A549 (cell line): Measurements from ENCODE around the gene DISC1. TPM values are rescaled to one million over a fixed set of nuclear protein-coding genes. Genes with fewer than 3 reads are reported as not detected.

ENCODE experiments used
- ATAC-seq, 2 experiments: fragments of 200-7000 bp in 1 of 2; fragments of >200 bp in 1 of 2; cut with Nextera tagmentation in 1 of 2; cut with Tn5 transposase in 1 of 2; 3 replicates each; pipeline versions ENCODE4 v1.8.0 to v1.9.1; 2018 to 2020; ENCODE audit warnings: mild to moderate bottlenecking in 1 of 2, moderate library complexity in 1 of 2
- CTCF ChIA-PET: fragments of 300-600 bp; sonication (Branson Sonifier 250); formaldehyde crosslinking; extraction: SDS; loops from one replicate; lab custom pipeline; 2021; ENCODE audit warnings: antibody characterized with exemption, inconsistent platforms; lab: Yijun Ruan, JAX
- POLR2A ChIA-PET: fragments of 350-600 bp; formaldehyde crosslinking; extraction: SDS; loops from one replicate; lab custom pipeline; 2021; ENCODE audit warnings: antibody characterized with exemption, inconsistent platforms; lab: Yijun Ruan, JAX
- DNase-seq, 2 experiments: peaks; one replicate each; pipeline versions ENCODE4 v3.0.0 to v3.0.0-alpha.2; 2011 to 2016; ENCODE audit warnings: low read depth in 1 of 2, low spot score in 1 of 2
- FAIRE-seq: peaks from 2 replicates; lab custom pipeline; 2011; peaks lifted over from hg19 to GRCh38; lab: Jason Lieb, UNC
- H3K27ac ChIP-seq, 2 experiments: fragments of >200 bp; sonication (Bioruptor Twin); formaldehyde crosslinking; 3 replicates each; pipeline ENCODE4 v1.5.1; 2016 to 2017
- H3K4me1 ChIP-seq: fragments of >200 bp; sonication (Bioruptor Twin); formaldehyde crosslinking; 3 replicates; pipeline ENCODE4 v1.6.1; 2016
- H3K4me2 ChIP-seq: fragments of >200 bp; sonication (Bioruptor Twin); formaldehyde crosslinking; 3 replicates; pipeline ENCODE4 v1.6.1; 2016
- H3K4me3 ChIP-seq: fragments of >200 bp; sonication (Bioruptor Twin); formaldehyde crosslinking; 3 replicates; pipeline ENCODE4 v1.5.1; 2016
- H3K9me3 ChIP-seq: fragments of >200 bp; sonication (Bioruptor Twin); formaldehyde crosslinking; 3 replicates; pipeline ENCODE4 v1.6.1; 2016
- CBX2 ChIP-seq: fragments of 200-600 bp; sonication (generic); IDR thresholded peaks from 2 replicates; pipeline ENCODE4 v1.6.1; 2016; ENCODE audit warnings: low read depth, mild to moderate bottlenecking, borderline replicate concordance
- CEBPB ChIP-seq, 2 experiments: fragments of >200 bp in 1 of 2; sonication (Bioruptor Twin) in 1 of 2; formaldehyde crosslinking in 1 of 2; IDR thresholded peaks; 2 replicates each; pipeline ENCODE4 v1.6.1; 2012 to 2016
- CHD4 ChIP-seq: fragments of 200-600 bp; sonication (generic); IDR thresholded peaks from 2 replicates; pipeline ENCODE4 v1.6.1; 2016; ENCODE audit warnings: antibody characterized with exemption, mild to moderate bottlenecking, borderline replicate concordance
- EHMT2 ChIP-seq: fragments of 200-600 bp; sonication (generic); IDR thresholded peaks from 2 replicates; pipeline ENCODE4 v1.6.1; 2016; ENCODE audit warnings: antibody characterized with exemption, low read depth, mild to moderate bottlenecking, moderate library complexity
- FOSB ChIP-seq: fragments of 250-450 bp; sonication (Bioruptor Pico); IDR thresholded peaks from 2 replicates; pipeline ENCODE4 v1.5.0; 2020; ENCODE audit warnings: mild to moderate bottlenecking, moderate library complexity
- HDAC2 ChIP-seq: fragments of 200-600 bp; sonication (generic); IDR thresholded peaks from 2 replicates; pipeline ENCODE4 v1.6.1; 2016
- HOXB5 ChIP-seq: fragments of 250-450 bp; sonication (Bioruptor Pico); IDR thresholded peaks from 2 replicates; pipeline ENCODE4 v1.5.0; 2020; ENCODE audit warnings: mild to moderate bottlenecking, moderate library complexity
- JUNB ChIP-seq: fragments of >200 bp; sonication (Bioruptor Twin); formaldehyde crosslinking; IDR thresholded peaks from 2 replicates; pipeline ENCODE4 v1.6.1; 2016
- MAFK ChIP-seq: fragments of 450-650 bp; IDR thresholded peaks from 2 replicates; pipeline ENCODE4 v1.6.1; 2014; ENCODE audit not compliant: partially characterized antibody
- PHF8 ChIP-seq: fragments of 200-600 bp; sonication (generic); IDR thresholded peaks from 2 replicates; pipeline ENCODE4 v1.6.1; 2016; ENCODE audit warnings: low read depth, mild to moderate bottlenecking, antibody characterized with exemption, moderate library complexity, borderline replicate concordance
- RCOR1 ChIP-seq: fragments of 150-350 bp; IDR thresholded peaks from 2 replicates; pipeline ENCODE4 v1.6.1; 2014; ENCODE audit warnings: antibody characterized with exemption, low read length, low read depth
- SMC3 ChIP-seq: fragments of >200 bp; sonication (Bioruptor Twin); formaldehyde crosslinking; IDR thresholded peaks from 3 replicates; pipeline ENCODE4 v1.6.1; 2018; ENCODE audit warnings: inconsistent platforms
- TFCP2L1 ChIP-seq: fragments of 250-450 bp; sonication (Bioruptor Pico); IDR thresholded peaks from 2 replicates; pipeline ENCODE4 v1.5.0; 2021; ENCODE audit warnings: mild to moderate bottlenecking
- ZC3H11A ChIP-seq: fragments of 450-650 bp; IDR thresholded peaks from 2 replicates; pipeline ENCODE4 v1.6.1; 2014; ENCODE audit warnings: antibody characterized with exemption, mild to moderate bottlenecking
- ZSCAN20 ChIP-seq: fragments of 250-450 bp; sonication (Bioruptor Pico); IDR thresholded peaks from 2 replicates; pipeline ENCODE4 v1.8.0; 2022; ENCODE audit warnings: mild to moderate bottlenecking, moderate library complexity
- WGBS: methylation state at CpG from one replicate; pipeline ENCODE4 v1.1.6; 2017; ENCODE audit errors: missing lambda C conversion rate; 5-methylcytosine and 5-hydroxymethylcytosine counted together
- polyA plus RNA-seq, 4 experiments: library from polyadenylated mRNA; depleted of rRNA in 3 of 4; stranded (reverse); fragments of >200 nt; fragmentation: RNase III in 1 of 4; extraction: RNeasy Plus Mini Kit Qiagen cat#74134 plus additional on column Dnase treatment in 1 of 4; gene quantifications; 2 replicates in 3 of 4; 3 replicates in 1 of 4; pipeline ENCODE4 v1.2.3, GENCODE V29; 2011 to 2017
- TF ChIP-seq, protein P1 (sequence below): fragments of 450-650 bp; IDR thresholded peaks from 2 replicates; pipeline ENCODE4 v1.6.1; 2014; ENCODE audit warnings: antibody characterized with exemption
- TF ChIP-seq, protein P2 (sequence below): IDR thresholded peaks from 2 replicates; pipeline ENCODE4 v1.6.1; 2012
- TF ChIP-seq, protein P3 (sequence below): fragments of >200 bp; sonication (Bioruptor Twin); formaldehyde crosslinking; IDR thresholded peaks from 2 replicates; pipeline ENCODE4 v1.6.1; 2016
- TF ChIP-seq, protein P4 (sequence below): fragments of >200 bp; sonication (Bioruptor Twin); formaldehyde crosslinking; IDR thresholded peaks from 3 replicates; pipeline ENCODE4 v1.6.1; 2016

The DISC1 gene
- polyA plus RNA-seq, 2 of the 4 experiments (the other 2 are of a cell fraction), result 0.39 to 0.74 TPM

DNA sequence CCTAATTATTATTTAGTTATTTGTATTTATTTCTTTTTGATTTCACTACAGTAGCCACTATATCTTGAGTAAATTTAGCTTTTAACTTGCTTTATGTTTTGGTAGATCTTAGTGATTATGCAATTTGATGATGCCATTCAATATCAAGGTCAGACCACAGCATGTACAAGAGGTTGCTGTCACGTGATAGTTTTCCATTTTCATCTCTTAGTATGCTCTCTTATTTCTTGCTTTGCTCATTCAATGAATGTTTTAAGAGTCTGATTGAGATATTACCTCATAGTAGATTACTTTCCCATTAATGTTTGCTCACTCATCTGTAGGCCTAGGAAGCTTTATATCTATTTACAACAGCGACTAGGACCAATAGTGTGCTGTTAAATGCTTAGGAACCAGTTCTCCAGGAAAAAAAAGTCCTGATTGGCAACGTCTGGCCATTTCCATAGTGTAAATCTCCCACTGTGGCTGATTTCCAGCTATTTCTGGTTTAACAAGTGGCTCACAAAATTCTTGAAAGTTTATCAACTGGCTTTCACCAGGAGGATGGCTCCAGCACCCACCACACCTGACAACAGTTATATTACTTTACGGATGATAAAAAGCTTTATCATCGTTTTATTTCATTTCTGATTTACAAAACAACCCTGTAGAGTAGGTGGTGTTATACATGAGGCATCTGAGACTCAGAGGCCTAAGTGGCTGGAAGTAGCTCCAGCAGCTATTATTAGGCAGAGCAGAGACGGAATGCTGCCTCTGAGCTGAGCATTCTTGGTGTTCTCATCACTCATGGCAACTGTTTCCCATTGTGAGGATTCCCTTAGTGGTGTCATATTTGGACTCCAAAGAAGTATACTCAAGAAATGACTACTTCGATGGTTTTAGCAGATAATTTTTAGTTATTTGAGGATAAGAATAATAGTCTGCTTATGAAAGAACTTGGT lies 235.2 kb downstream of the DISC1 start:
- no peak overlapping the region for H3K27ac ChIP-seq
- ATAC-seq (no peak), DNase-seq (no peak), FAIRE-seq (no peak)
- H3K4me2 ChIP-seq, result no peak overlapping the region
- ChIA-PET POLR2A (no interaction called here), CTCF (interaction anchor here (0.7 to 1.4 kb wide), 3 partner anchors 39 to 766 kb away, joined by 3 to 5 read pairs (median 4); no protein-coding TSS in a partner anchor)
- TF ChIP-seq CEBPB (IDR thresholded peaks at IDR 0.05), result peak in 1 of 2 experiments; percentile 32; a peak in 1 of 4 replicates
- TF ChIP-seq FOSB, result no peak
- peak; percentile 16 for TF ChIP-seq MAFK
- no peak for TF ChIP-seq EHMT2
- TF ChIP-seq, protein P1, sequence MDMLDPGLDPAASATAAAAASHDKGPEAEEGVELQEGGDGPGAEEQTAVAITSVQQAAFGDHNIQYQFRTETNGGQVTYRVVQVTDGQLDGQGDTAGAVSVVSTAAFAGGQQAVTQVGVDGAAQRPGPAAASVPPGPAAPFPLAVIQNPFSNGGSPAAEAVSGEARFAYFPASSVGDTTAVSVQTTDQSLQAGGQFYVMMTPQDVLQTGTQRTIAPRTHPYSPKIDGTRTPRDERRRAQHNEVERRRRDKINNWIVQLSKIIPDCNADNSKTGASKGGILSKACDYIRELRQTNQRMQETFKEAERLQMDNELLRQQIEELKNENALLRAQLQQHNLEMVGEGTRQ, result 0 out of 2 replicates have a peak, but pooled peaks have one; percentile 9
- no peak overlapping the region for H3K4me3 ChIP-seq
- no peaks in the 10 kb centered on the region for H3K4me1 ChIP-seq
- WGBS, result 66% methylated on average over 7 of the region's 7 CpGs
- no peaks in the 10 kb centered on the region for H3K9me3 ChIP-seq

DNA sequence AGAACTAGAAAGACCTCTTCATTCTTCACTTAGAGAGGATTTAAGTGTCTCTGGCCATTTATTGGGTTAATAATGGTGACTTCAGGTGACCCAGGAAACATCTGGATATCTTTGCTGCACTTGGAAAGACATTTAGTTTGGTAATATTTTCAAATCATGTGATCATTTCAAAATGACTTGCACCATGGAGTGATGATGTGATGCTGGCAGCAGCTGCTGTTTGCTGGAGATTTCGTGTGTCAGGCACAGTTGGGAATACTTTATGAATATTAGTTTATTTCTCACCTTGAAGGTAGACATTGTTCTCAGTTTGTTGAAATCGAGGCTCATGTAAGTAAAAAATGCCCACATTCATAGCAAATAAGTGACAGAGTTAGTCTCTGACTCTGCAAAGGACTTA lies 236.0 kb downstream of the DISC1 start:
- no peak for DNase-seq
- WGBS, result 69% methylated on average over 2 of the region's 2 CpGs
- POLR2A ChIA-PET, result no interaction called here

DNA sequence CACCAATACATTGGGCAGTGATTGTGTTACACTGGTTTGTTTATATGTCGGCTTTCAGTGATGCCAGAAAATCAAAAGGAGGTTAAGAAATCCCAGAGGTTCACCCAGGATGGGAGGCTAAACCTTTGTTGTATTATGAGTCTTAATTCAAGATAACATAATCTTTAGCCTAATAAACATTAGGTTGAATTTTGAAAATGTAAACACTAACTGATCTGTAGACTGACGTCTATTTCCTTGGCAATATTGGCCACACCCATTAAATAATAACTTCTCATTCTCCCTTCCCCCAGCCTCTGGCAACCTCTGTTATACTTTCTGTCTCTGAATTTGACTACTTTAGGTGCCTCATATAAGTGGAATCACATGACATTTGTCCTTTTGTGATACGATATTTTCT lies 238.7 kb downstream of the DISC1 start:
- WGBS, result 75% methylated on average over 3 of the region's 3 CpGs
- H3K4me1 ChIP-seq, result no peaks in the 10 kb centered on the region
- ChIA-PET CTCF (interaction anchor here (0.9 to 5.7 kb wide), 7 partner anchors 10 to 760 kb away, joined by 3 to 65 read pairs (median 22); no protein-coding TSS in a partner anchor), POLR2A (no interaction called here)
- TF ChIP-seq SMC3 (no peak), HOXB5 (no peak)
- ATAC-seq, result no peak
- DNase-seq, result no peak
- H3K9me3 ChIP-seq, result no peaks in the 10 kb centered on the region
- peak overlapping the region in 1 of 2 experiments; percentile 52; a peak in 1 of 6 replicates for H3K27ac ChIP-seq
- no peak for FAIRE-seq
- H3K4me3 ChIP-seq, result no peak overlapping the region
- no peak overlapping the region for H3K4me2 ChIP-seq

More for the DNA sequence above, 236.0 kb downstream of the DISC1 start:
- no peak overlapping the region for H3K4me2 ChIP-seq
- ATAC-seq (no peak), FAIRE-seq (no peak)
- H3K4me3 ChIP-seq, result no peak overlapping the region
- H3K9me3 ChIP-seq, result no peaks in the 10 kb centered on the region
- no peaks in the 10 kb centered on the region for H3K4me1 ChIP-seq
- no peak for TF ChIP-seq CBX2
- TF ChIP-seq, protein P2, sequence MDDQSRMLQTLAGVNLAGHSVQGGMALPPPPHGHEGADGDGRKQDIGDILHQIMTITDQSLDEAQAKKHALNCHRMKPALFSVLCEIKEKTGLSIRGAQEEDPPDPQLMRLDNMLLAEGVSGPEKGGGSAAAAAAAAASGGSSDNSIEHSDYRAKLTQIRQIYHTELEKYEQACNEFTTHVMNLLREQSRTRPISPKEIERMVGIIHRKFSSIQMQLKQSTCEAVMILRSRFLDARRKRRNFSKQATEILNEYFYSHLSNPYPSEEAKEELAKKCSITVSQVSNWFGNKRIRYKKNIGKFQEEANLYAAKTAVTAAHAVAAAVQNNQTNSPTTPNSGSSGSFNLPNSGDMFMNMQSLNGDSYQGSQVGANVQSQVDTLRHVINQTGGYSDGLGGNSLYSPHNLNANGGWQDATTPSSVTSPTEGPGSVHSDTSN, result no peak
- TF ChIP-seq TFCP2L1 (CRISPR knock-in tag), result no peak
- TF ChIP-seq ZC3H11A, result no peak
- TF ChIP-seq RCOR1, result no peak
- no peak for TF ChIP-seq PHF8
- TF ChIP-seq, protein P3, sequence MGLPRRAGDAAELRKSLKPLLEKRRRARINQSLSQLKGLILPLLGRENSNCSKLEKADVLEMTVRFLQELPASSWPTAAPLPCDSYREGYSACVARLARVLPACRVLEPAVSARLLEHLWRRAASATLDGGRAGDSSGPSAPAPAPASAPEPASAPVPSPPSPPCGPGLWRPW, result no peak
- no peak for TF ChIP-seq CHD4
- TF ChIP-seq MAFK, result no peak
- no peak for TF ChIP-seq ZSCAN20 (CRISPR knock-in tag)
- TF ChIP-seq, protein P4, sequence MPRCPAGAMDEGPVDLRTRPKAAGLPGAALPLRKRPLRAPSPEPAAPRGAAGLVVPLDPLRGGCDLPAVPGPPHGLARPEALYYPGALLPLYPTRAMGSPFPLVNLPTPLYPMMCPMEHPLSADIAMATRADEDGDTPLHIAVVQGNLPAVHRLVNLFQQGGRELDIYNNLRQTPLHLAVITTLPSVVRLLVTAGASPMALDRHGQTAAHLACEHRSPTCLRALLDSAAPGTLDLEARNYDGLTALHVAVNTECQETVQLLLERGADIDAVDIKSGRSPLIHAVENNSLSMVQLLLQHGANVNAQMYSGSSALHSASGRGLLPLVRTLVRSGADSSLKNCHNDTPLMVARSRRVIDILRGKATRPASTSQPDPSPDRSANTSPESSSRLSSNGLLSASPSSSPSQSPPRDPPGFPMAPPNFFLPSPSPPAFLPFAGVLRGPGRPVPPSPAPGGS, result no peak
- TF ChIP-seq HDAC2, result no peak
- no peak for TF ChIP-seq JUNB
- TF ChIP-seq, all 56 proteins: peak for 0
- CTCF ChIA-PET, result interaction anchor here (1.3 kb wide), 1 partner anchor 106 kb away, joined by 4 read pairs; no protein-coding TSS in a partner anchor
- no peak overlapping the region for H3K27ac ChIP-seq
